Heart left ventricle (tissue), 13 donors: ENCODE data around the gene LPO.

Source experiments
- POLR2A ChIP-seq, 2 donors: fragments of 450-650 bp; IDR thresholded peaks; one replicate each; pipeline ENCODE4 v1.6.1; 2017; ENCODE audit warnings: antibody characterized with exemption in 2 of 2, mild to moderate bottlenecking in 2 of 2, moderate library complexity in 2 of 2
- TF ChIP-seq, protein P1 (sequence below), 12 donors: fragments of 200-600 bp; sonication (generic) in 4 of 12; IDR thresholded peaks; one replicate each; pipeline versions ENCODE4 v1.5.0 to v1.8.0; 2018 to 2022; ENCODE audit warnings: antibody characterized with exemption in 12 of 12, mild to moderate bottlenecking in 5 of 12
- donor health status: ischemic (EF 13 %, LVEDD 7.1; RV severe dilation, severe dysfunction).
- donor health status: DM: no; HTN: yes; CAD: no.
- donor health status: DM: no; HTN: no; CAD: no.
- donor health status: ischemic (EF 25% LVEDD 6.9; RV normal size, moderate dysfunction).
- donor health status: ischemic (EF 25% LVEDD 5.7; RV mildly dilated, moderate dysfunction).
- donor health status: ischemic (EF 35%, LVEDD 5.7; RV mildly dilated, moderate dysfunction).
- donor health status: nonischemic (EF 11% LVEDD 7.7; RV severe dilation, severe dysfunction).
- donor health status: DM: yes; HTN: yes; CAD: no.
- donor health status: PGD.
- donor health status: ischemic (EF 29% LVEDD 5.4; RV normal size, mild dysfunction).
- donor health status: nonischemic (EF 23%, LVEDD 6.1; RV moderate dilation, normal function).

DNA sequence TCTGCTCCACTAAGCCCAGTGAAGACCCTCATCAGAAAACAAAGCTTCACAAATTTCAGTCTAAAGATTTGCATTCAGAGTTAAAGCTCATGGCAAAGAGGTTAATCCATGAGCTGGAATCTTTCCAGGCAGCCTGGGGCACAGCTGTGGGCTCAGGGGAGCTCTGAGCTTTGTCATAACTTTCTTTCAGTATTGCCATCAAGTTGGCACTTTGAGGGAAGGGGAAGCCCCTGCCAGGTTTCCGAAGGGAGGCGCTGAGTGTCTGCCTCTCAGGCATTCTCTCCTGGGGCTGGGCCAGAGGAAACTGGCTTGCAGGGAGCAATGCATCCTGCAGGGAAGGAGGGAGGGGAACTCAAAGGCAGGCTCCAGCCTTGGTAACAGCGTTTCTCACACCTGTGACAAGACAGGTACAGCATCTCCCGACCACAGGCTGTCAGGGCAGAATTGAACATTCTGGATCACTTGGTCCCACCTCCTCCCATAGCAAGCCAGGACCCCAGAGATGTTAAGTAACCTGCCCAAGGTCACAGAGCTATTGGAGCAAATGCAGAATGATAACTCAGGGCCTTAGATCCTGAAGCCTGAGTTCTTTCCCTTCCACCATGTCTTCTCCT lies 3.9 kb downstream of the LPO start:
- TF ChIP-seq, protein P1, sequence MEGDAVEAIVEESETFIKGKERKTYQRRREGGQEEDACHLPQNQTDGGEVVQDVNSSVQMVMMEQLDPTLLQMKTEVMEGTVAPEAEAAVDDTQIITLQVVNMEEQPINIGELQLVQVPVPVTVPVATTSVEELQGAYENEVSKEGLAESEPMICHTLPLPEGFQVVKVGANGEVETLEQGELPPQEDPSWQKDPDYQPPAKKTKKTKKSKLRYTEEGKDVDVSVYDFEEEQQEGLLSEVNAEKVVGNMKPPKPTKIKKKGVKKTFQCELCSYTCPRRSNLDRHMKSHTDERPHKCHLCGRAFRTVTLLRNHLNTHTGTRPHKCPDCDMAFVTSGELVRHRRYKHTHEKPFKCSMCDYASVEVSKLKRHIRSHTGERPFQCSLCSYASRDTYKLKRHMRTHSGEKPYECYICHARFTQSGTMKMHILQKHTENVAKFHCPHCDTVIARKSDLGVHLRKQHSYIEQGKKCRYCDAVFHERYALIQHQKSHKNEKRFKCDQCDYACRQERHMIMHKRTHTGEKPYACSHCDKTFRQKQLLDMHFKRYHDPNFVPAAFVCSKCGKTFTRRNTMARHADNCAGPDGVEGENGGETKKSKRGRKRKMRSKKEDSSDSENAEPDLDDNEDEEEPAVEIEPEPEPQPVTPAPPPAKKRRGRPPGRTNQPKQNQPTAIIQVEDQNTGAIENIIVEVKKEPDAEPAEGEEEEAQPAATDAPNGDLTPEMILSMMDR (IDR thresholded peaks at IDR 0.05) = no peak
- no peak for TF ChIP-seq POLR2A (IDR thresholded peaks at IDR 0.05)
